ENCODE measurements around the gene EIF2B5. TPM values are rescaled to one million over a fixed set of nuclear protein-coding genes. Genes with fewer than 3 reads are reported as not detected.

EIF2B5 gene
- total RNA-seq, 1 donor from 2014 or later = 48.6 TPM

GRCh38 chr3:184173374-184173722 lies 38.2 kb downstream of the EIF2B5 start:
- no peak for DNase-seq (ENCODE audit: low spot score)

GRCh38 chr3:184174284-184174645 lies 39.1 kb downstream of the EIF2B5 start:
- no peak for DNase-seq (ENCODE audit: low spot score)

GRCh38 chr3:184174646-184175492 lies 39.7 kb downstream of the EIF2B5 start, which contains the start of gene AP2M1:
TSS of gene AP2M1 (plus strand) at chr3:184174855. CDS start at chr3:184176994, 2,139 bp downstream.
- DNase-seq (ENCODE audit: low spot score) = peak; percentile 98

GRCh38 chr3:184175506-184175905 lies 40.3 kb downstream of the EIF2B5 start:
- no peak for DNase-seq (ENCODE audit: low spot score)

- no peak for DNase-seq (ENCODE audit: low spot score)
Measured at GRCh38 chr3:184175981-184176376, 40.8 kb downstream of the EIF2B5 start.

GRCh38 chr3:184176377-184177330 lies 41.5 kb downstream of the EIF2B5 start:
- DNase-seq (ENCODE audit: low spot score) = peak; percentile 73

- no peak for DNase-seq (ENCODE audit: low spot score)
Measured at GRCh38 chr3:184177331-184177731, 42.2 kb downstream of the EIF2B5 start.

GRCh38 chr3:184177767-184178306 lies 42.7 kb downstream of the EIF2B5 start:
- DNase-seq (ENCODE audit: low spot score) = no peak

GRCh38 chr3:184178521-184179138 lies 43.5 kb downstream of the EIF2B5 start:
- DNase-seq (ENCODE audit: low spot score) = no peak

GRCh38 chr3:184180165-184180564 lies 45.0 kb downstream of the EIF2B5 start:
- DNase-seq (ENCODE audit: low spot score) = no peak

GRCh38 chr3:184181596-184181995 lies 46.4 kb downstream of the EIF2B5 start:
- DNase-seq (ENCODE audit: low spot score) = no peak

GRCh38 chr3:184183679-184184078 lies 48.5 kb downstream of the EIF2B5 start:
- no peak for DNase-seq (ENCODE audit: low spot score)

GRCh38 chr3:184184546-184185230 lies 49.5 kb downstream of the EIF2B5 start:
- no peak for DNase-seq (ENCODE audit: low spot score)

- DNase-seq (ENCODE audit: low spot score) = peak; percentile 100
Measured at GRCh38 chr3:184185461-184186183, 50.5 kb downstream of the EIF2B5 start.

GRCh38 chr3:184186184-184186901 lies 51.2 kb downstream of the EIF2B5 start, which contains the start of gene ABCF3:
TSS of gene ABCF3 (plus strand) at chr3:184186199. CDS start at chr3:184186208, 9 bp downstream.
- no peak for DNase-seq (ENCODE audit: low spot score)

GRCh38 chr3:184186902-184187207 lies 51.7 kb downstream of the EIF2B5 start:
- no peak for DNase-seq (ENCODE audit: low spot score)

GRCh38 chr3:184188080-184188479 lies 52.9 kb downstream of the EIF2B5 start:
- DNase-seq (ENCODE audit: low spot score) = no peak

GRCh38 chr3:184189421-184189820 lies 54.3 kb downstream of the EIF2B5 start:
- no peak for DNase-seq (ENCODE audit: low spot score)

- no peak for DNase-seq (ENCODE audit: low spot score)
Measured at GRCh38 chr3:184192889-184193288, 57.7 kb downstream of the EIF2B5 start.

GRCh38 chr3:184193991-184194539 lies 58.9 kb downstream of the EIF2B5 start:
- DNase-seq (ENCODE audit: low spot score) = no peak

Data from ureter (tissue), 1 donor.